Activated CD4-positive, alpha-beta T cell treated with anti-CD3 and anti-CD28 coated beads, Interleukin-2, amount 50 U/mL, for 16 hours (primary cell): ENCODE data around the gene CLASP1.

Experiments used
- DNase-seq: peaks from one replicate; pipeline ENCODE4 v3.0.0-alpha.2; 2020

Gene CLASP1

DNA sequence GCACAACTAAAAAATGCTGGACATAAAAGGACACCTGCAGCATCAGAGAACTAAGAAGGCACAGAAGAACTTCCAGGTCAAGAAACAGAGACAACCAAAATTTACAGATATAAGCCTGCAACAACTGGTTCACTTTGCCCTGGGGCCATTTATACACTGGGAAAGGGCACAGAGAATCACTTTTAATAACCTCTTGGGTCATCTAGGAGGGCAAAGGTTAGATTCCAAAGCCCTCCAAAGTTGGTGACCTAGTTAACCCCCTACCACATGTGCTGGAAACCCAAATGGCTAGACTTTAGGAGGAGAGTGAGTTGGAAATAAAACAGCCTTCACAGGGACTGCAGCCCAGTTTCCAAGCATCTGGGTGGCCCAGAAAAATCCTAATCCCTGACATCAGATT is 115.3 kb downstream of the CLASP1 start:
- no peak for DNase-seq

DNA sequence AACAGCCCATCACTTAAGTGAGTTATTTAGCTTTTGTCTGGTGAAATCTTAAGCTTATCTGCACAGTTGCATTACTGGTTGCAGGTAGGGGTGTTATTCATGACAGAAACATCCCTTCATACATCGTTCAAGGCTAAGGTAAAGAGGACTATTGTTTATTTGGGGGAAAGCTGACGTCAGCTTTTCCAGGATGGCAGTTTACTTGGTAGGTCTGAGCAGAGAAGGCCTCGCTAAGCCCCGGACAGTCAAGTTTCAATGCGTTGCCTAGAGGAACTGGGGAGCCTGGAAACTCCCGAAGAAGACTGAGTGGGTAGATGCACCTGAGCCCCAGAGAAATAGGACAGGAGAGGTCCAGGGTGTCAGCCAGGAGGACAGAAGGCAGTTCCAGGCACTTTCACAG is 116.4 kb downstream of the CLASP1 start:
- no peak for DNase-seq

DNA sequence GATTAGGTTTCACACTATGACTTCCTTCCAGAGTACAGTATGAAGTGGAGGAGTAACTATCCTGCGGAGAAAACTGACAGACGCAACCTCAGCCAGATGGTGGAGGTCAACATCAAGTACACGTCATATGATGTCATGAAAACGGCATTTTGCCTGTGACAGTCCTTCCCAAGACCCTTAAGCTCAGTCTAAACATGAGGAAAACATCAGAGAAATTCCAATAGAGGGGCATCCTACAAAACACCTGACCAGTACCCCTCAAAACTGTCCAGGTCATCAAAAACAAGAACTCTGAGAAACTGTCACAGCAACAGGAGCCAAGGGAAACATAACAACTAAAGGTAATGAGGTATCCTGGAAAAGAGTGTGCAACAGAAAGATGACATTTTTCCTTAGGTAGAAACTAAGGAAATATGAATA is 116.9 kb downstream of the CLASP1 start:
- DNase-seq, result no peak

- DNase-seq, result peak; percentile 86
Observed at GRCh38 chr2:121530212-121530705, 119.0 kb downstream of the CLASP1 start.

GRCh38 chr2:121529439-121530211 is 119.6 kb downstream of the CLASP1 start:
- no peak for DNase-seq

- DNase-seq, result peak; percentile 39
Observed at GRCh38 chr2:121527009-121527682, 122.1 kb downstream of the CLASP1 start.

DNA sequence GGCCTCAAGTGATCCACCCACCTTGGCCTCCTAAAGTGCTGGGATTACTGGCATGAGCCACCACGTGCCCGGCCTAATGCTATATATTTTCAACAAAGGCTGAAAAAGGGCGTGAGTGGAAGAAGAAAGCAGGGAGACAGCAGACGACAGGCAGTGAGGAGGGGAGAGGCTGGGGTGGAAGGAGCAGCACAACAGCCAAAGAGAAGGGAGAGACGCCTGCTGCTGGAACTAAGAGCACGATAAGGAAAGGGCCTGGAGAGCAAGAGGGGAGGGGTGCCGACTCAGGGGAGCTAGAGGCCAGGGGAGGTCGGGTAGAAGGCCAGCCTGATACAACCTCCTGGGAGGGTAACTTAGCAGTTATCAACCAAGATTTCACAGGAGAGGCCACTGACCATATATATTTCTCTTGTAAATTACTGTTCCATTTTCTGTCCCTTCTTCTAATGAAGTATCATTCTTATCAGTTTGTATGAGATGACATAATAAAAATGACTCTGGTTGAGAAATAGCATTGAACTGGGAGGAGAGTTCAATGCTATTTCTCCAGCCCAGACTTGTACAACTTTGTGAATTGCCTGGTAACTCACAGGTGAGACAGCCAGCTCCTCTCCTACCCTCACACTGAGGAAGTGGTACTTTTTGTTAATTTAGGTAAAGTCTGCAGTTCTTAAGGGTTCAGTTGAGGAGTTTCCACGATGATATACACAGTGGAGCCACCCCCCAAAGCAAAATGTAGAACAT is 124.4 kb downstream of the CLASP1 start:
- no peak for DNase-seq

GRCh38 chr2:121521359-121521758 is 127.9 kb downstream of the CLASP1 start:
- no peak for DNase-seq

- no peak for DNase-seq
Observed at GRCh38 chr2:121520641-121520994, 128.6 kb downstream of the CLASP1 start.

GRCh38 chr2:121519732-121520640 is 129.3 kb downstream of the CLASP1 start:
- no peak for DNase-seq

GRCh38 chr2:121519153-121519552 is 130.1 kb downstream of the CLASP1 start:
- DNase-seq, result no peak

DNA sequence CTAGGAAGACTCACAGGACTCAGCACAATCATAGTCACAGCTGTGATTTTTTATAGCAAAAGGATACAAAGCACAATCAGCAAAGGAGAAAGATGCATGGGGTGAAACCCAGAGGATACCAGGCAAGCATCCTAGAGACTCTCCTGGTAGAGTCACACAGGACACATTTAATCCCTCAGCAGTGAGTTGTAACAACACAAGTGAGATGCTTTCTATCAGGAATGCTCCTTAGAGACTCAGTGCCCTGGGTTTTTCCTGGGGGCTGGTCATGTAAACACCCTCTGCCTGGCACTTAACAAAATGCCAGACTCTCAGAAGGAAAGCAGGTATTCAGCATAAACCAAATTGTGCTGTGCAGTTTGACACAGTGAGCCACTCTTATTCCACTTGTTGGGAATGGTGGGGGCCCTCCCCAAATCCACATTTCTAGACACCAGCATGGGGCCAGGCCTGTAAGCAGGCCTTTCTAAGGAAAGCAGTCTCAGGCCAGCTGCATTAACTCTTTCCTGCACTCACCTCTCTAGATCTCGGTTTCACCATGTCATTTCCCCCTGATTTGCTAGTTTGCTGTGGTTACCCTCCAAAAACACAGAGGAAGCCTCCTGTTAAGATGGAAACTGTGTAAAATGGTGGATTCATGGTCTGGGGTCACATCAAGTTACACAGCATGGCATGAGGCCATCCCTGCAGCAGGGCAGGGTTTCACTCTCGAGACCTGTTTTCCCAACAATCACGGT is 135.5 kb downstream of the CLASP1 start:
- peak; percentile 21 for DNase-seq

- no peak for DNase-seq
Observed at GRCh38 chr2:121510857-121511256, 138.4 kb downstream of the CLASP1 start.

DNA sequence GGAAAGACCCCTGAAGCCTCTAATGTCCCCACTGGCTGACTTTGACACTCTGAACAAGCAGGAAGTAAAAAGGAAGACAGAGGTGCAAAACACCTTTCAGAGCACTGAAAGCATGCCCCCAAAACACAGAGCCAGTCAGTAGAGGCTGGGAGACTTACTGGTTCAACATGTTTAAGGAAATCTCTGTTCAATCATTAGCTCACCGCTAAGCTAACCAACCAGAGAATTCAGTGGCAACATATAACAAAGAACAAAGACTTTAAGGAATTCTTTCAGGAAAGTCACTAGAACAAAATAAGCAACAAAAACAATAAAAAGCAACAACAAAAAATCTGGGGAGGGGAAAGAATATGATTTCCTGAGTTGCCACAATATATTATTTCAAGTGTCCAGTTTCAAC is 142.6 kb downstream of the CLASP1 start:
- DNase-seq, result no peak

- no peak for DNase-seq
Observed at GRCh38 chr2:121505986-121506586, 143.2 kb downstream of the CLASP1 start.

DNA sequence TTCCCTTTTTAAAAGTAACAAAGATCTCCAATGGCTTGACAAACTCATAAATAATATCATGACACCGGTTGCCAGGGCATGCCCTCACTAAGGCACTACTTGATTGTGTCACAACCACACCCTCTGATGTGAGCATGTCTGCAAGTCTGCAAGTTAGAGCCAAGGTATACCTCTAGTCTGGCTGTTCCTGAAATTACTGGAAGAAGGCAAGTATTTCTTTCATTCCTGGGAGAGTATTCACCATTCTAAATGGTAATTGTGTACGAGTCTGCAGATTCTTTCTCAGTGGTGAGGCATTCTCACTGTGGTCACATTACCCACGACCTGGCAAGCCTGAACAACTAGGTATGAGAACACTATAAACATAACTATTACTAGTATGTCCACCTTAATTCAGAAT is 144.3 kb downstream of the CLASP1 start:
- DNase-seq, result no peak

DNA sequence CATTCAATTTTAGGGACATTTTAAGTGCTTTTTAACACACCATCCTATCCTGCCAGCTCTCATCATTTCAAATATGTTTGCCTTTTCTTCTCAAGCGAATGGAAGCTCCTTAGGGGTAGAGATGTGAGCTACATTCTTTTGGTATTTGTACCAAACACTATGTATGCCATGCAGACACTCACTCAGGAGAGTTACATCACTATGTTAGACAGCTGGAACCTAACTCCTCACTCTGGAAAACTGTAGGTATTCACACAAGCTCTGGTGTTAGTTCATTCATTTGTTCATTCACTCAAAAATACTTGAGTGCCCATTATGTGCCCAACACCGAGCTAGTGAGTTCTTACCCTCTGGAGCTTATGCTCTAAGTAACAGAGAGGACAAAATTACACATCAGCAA is 144.9 kb downstream of the CLASP1 start:
- DNase-seq, result no peak

DNA sequence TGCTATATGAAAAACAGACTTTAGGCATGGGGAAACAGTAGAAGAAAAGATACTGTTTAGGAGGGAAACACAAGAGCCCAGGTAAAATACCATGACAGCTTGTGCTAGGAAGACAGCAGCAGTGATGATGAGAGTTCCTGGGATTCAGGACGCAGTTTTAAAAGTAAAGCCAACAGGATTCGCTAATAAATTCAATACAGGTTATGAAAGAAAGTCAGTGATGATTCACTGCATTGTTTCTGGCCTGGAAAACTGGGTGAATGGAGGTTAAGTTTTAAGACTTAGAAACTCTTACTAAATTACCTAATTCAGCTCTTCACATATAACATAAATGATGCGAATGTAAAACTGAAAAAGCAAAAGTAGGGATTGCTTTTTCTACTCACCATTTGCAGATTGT is 146.5 kb downstream of the CLASP1 start:
- no peak for DNase-seq

DNA sequence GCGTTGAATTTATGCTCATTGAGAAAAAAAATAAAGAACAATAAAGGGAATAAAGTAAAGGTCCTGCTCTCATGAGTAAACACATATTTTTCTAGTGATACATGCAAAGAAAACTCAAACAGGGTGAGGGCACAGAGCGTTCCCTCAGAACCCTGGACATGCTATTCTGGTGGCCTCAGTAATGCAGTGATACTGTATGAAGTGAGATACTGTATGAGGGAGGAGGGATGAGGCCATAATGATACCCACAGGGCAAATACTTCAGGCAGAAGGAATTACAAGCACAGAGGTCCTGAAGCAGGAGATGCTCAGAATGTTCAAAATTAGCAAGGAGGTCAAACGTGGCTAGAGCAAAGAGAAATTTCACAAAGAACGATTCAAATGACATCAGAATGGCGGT is 147.0 kb downstream of the CLASP1 start:
- no peak for DNase-seq

DNA sequence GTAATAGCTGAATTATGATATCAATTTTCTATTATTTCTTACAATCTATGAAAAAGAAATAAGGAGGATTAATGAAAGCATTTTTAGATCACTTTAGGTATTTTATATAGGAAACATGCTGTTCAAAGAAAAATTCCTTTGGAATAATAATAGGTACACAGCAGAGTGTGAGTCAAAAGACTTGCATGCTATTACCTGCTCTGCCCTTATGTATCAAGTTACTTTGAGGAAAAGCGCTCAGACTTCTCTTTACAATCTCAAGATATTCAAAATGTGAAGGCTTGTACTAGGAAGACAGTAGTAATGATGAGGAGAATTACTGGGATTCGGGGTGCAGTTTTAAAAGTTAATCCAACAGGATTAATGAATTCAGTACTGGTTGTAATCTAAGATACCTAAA is 147.7 kb downstream of the CLASP1 start:
- DNase-seq, result no peak

DNA sequence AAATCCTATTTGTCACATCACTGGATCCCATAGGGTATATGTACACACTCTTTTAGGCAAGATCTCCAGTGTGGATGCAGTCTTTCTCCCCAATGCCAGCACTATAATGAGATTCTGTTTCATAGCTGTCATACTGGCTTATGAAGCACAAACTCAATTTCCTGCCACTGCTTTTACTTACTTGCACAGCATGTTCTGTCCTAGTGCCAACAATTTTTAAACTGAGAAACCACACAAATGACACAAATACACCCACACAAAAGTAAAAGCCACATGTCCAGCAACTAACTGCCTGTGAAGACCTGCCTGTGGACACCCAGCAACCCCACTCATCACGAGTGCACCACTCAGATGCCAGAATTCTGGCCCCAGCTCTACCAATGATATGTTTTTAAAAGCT is 148.2 kb downstream of the CLASP1 start:
- no peak for DNase-seq

- no peak for DNase-seq
Observed at GRCh38 chr2:121498731-121499130, 150.5 kb downstream of the CLASP1 start.
